Endothelial cell of umbilical vein (primary cell): ENCODE data around the gene VPS41. TPM values are rescaled to one million over a fixed set of nuclear protein-coding genes. Genes with fewer than 3 reads are reported as not detected.
A peak's percentile ranks its signal among the peaks of the same experiment; 100 is the strongest.

Experiments
- BruUV-seq: library from RNA; stranded (reverse); fragments of 400-500 nt; replicated peaks from 2 replicates; lab custom pipeline; 2021; lab: Mats Ljungman, UMichigan
- CTCF ChIA-PET: fragments of 300-600, 350-600 bp; sonication (Branson Sonifier 250); formaldehyde crosslinking; loops from one replicate; lab custom pipeline; 2021; ENCODE audit warnings: antibody characterized with exemption, inconsistent platforms; lab: Charles Lee
- POLR2A ChIA-PET: fragments of 300-600, 350-600 bp; sonication (Branson Sonifier 250); formaldehyde crosslinking; loops from one replicate; lab custom pipeline; 2021; ENCODE audit warnings: antibody characterized with exemption, inconsistent platforms; lab: Charles Lee
- DNase-seq: peaks from one replicate; pipeline ENCODE4 v3.0.0-alpha.2; 2011; ENCODE audit warnings: low read depth, low spot score
- FAIRE-seq: peaks from 2 replicates; lab custom pipeline; 2011; peaks lifted over from hg19 to GRCh38; lab: Jason Lieb, UNC
- H2AFZ ChIP-seq: 2 replicates; pipeline ENCODE4 v1.6.0; 2012; ENCODE audit warnings: low read depth, low read length, control low read depth, inconsistent platforms
- H3K27ac ChIP-seq: 2 replicates; pipeline ENCODE4 v1.5.1; 2011; ENCODE audit warnings: low read depth, mild to moderate bottlenecking, control low read depth, low read length, moderate library complexity; ENCODE audit not compliant: insufficient read depth
- H3K27me3 ChIP-seq, 2 experiments: 2 replicates each; pipeline versions ENCODE4 v1.6.0 to v1.6.1; 2011; ENCODE audit warnings: low read length in 2 of 2, mixed read lengths in 1 of 2; ENCODE audit not compliant: control insufficient read depth in 2 of 2, insufficient read depth in 2 of 2
- H3K36me3 ChIP-seq, 2 experiments: 2 replicates in 1 of 2; 3 replicates in 1 of 2; pipeline ENCODE4 v1.5.1; 2011; ENCODE audit warnings: low read length in 2 of 2, mild to moderate bottlenecking in 1 of 2, moderate library complexity in 1 of 2; ENCODE audit not compliant: control insufficient read depth in 2 of 2, insufficient read depth in 2 of 2; ENCODE audit errors: extremely low read depth in 1 of 2
- H3K4me1 ChIP-seq: 3 replicates; pipeline ENCODE4 v1.5.1; 2011; ENCODE audit warnings: mild to moderate bottlenecking, low read length; ENCODE audit not compliant: control insufficient read depth, insufficient read depth; ENCODE audit errors: extremely low read depth
- H3K4me2 ChIP-seq: 2 replicates; pipeline ENCODE4 v1.6.1; 2011; ENCODE audit warnings: low read length, control low read depth, mixed read lengths; ENCODE audit not compliant: insufficient read depth
- H3K4me3 ChIP-seq, 3 experiments: fragments of 200-600 bp in 1 of 3; sonication (generic), shearing (Covaris generic) in 1 of 3; replicated peaks in 1 of 3; 2 replicates each; pipeline ENCODE4 v1.5.1; 2011 to 2016; ENCODE audit warnings: control low read depth in 3 of 3, low read length in 3 of 3, mild to moderate bottlenecking in 2 of 3, inconsistent platforms in 1 of 3, low read depth in 1 of 3, moderate library complexity in 1 of 3; ENCODE audit not compliant: insufficient read depth in 1 of 3
- H3K79me2 ChIP-seq: 2 replicates; pipeline ENCODE4 v1.6.0; 2012; ENCODE audit warnings: low read length, inconsistent platforms; ENCODE audit not compliant: control insufficient read depth, insufficient read depth
- H3K9ac ChIP-seq: replicated peaks from 2 replicates; pipeline ENCODE3; 2011; ENCODE audit warnings: low read length, control low read depth; ENCODE audit not compliant: insufficient read depth; ENCODE audit errors: extremely low read depth
- H3K9me1 ChIP-seq: replicated peaks from 3 replicates; pipeline ENCODE4 v1.6.0; 2011; ENCODE audit warnings: mild to moderate bottlenecking, low read length; ENCODE audit not compliant: control insufficient read depth, insufficient read depth; ENCODE audit errors: extremely low read depth
- H3K9me3 ChIP-seq: replicated peaks from 2 replicates; pipeline ENCODE4 v1.5.1; 2012; ENCODE audit warnings: low read length, inconsistent platforms; ENCODE audit not compliant: control insufficient read depth, insufficient read depth
- H4K20me1 ChIP-seq: replicated peaks from 2 replicates; pipeline ENCODE3; 2011; ENCODE audit warnings: mild to moderate bottlenecking, low read length; ENCODE audit not compliant: control insufficient read depth, insufficient read depth; ENCODE audit errors: extremely low read depth
- CTCF ChIP-seq, 2 donors: IDR thresholded peaks; 1 replicate in 1 of 2; 2 replicates in 1 of 2; pipeline ENCODE4 v1.5.1; 2011; ENCODE audit warnings: low read length in 2 of 2, mild to moderate bottlenecking in 2 of 2, moderate library complexity in 2 of 2, control low read depth in 1 of 2, inconsistent platforms in 1 of 2, low read depth in 1 of 2; ENCODE audit not compliant: insufficient read depth in 1 of 2; ENCODE audit errors: extremely low read depth in 1 of 2
- EZH2 ChIP-seq: IDR thresholded peaks from 2 replicates; pipeline ENCODE4 v1.6.1; 2012; ENCODE audit warnings: borderline replicate concordance, low read depth, mild to moderate bottlenecking, moderate library complexity, low read length, inconsistent platforms; ENCODE audit not compliant: severe bottlenecking
- FOS ChIP-seq: IDR thresholded peaks from 2 replicates; pipeline ENCODE4 v1.6.1; 2011; ENCODE audit warnings: mild to moderate bottlenecking, low read length, moderate library complexity, borderline replicate concordance; ENCODE audit not compliant: insufficient read depth
- GATA2 ChIP-seq: IDR thresholded peaks from 2 replicates; pipeline ENCODE4 v1.7.0; 2011; ENCODE audit warnings: low read depth, mild to moderate bottlenecking, moderate library complexity, mixed read lengths, low read length; ENCODE audit not compliant: insufficient read length, insufficient read depth
- JUN ChIP-seq: IDR thresholded peaks from 2 replicates; pipeline ENCODE4 v1.6.1; 2011; ENCODE audit warnings: borderline replicate concordance, low read depth; ENCODE audit not compliant: insufficient read length, insufficient read depth
- MAX ChIP-seq: IDR thresholded peaks from 2 replicates; pipeline ENCODE4 v1.6.1; 2011; ENCODE audit not compliant: insufficient read depth, insufficient read length
- MYC ChIP-seq: IDR thresholded peaks from one replicate; pipeline ENCODE4 v1.6.1; 2011; ENCODE audit warnings: mild to moderate bottlenecking, low read depth, low read length
- POLR2A ChIP-seq: IDR thresholded peaks from 2 replicates; pipeline ENCODE4 v1.6.1; 2012; ENCODE audit warnings: low read depth, mild to moderate bottlenecking, control low read depth, low read length
- POLR2AphosphoS5 ChIP-seq: IDR thresholded peaks from 2 replicates; pipeline ENCODE4 v1.6.1; 2012; ENCODE audit warnings: low read depth, mild to moderate bottlenecking, control low read depth, low read length, moderate library complexity; ENCODE audit not compliant: insufficient read depth
- dilution Hi-C: fragments of 300-500 bp; cut with MboI; formaldehyde crosslinking; loops from one replicate; pipeline ENCODE4 v1.15.0; 2019; ENCODE audit warnings: low sequenced_read_pairs; ENCODE audit not compliant: extremely low pct_ligation_motif_present
- intact Hi-C: fragments of 100-400 bp; cut with micrococcal nuclease; formaldehyde crosslinking; loops from one replicate; pipeline ENCODE4 v1.10.0; 2022
- polyA plus RNA-seq, 4 experiments: library from polyadenylated mRNA; depleted of rRNA in 3 of 4; stranded (reverse) in 3 of 4; unstranded in 1 of 4; fragments of >200 nt; gene quantifications; 2 replicates each; pipeline versions ENCODE4 v1.2.1 to v1.2.3, GENCODE V29; 2011 to 2012; ENCODE audit warnings: missing spikeins in 1 of 4
- total RNA-seq: library from RNA; stranded (reverse); gene quantifications from 2 replicates; pipeline ENCODE4 v1.2.3, GENCODE V29; 2021

Gene VPS41
- total and polyA plus RNA-seq, 2 donors (not counting 3 experiments of a cell fraction or from before 2014, with no cell fraction given), result 14.3 to 79.8 TPM

- Histone ChIP-seq H3K9me3 (no peaks in the 10 kb centered on the region), H2AFZ (no peak overlapping the region), H3K27me3 (no peaks in the 10 kb centered on the region), H3K9ac (no peak overlapping the region), H3K79me2 (no peaks in the 10 kb centered on the region), H3K4me3 (no peak overlapping the region), H3K27ac (no peak overlapping the region), H4K20me1 (no peaks in the 10 kb centered on the region), H3K4me1 (peaks cover 3% of the 10 kb centered on the region), H3K4me2 (no peak overlapping the region), H3K36me3 (no peaks in the 10 kb centered on the region), H3K9me1 (no peaks in the 10 kb centered on the region)
- BruUV-seq, result no TSS peak
- dilution Hi-C loops (no loop called here), intact Hi-C loops (no loop called here)
- CTCF ChIA-PET, result no interaction called here
- no peak for DNase-seq
- FAIRE-seq, result no peak
- TF ChIP-seq POLR2A (no peak), GATA2 (no peak)
- POLR2A ChIA-PET, result no interaction called here
Measured at GRCh38 chr7:38862666-38863065, 46.3 kb downstream of the VPS41 start.

GRCh38 chr7:38858259-38858884 lies 50.6 kb downstream of the VPS41 start:
- dilution Hi-C loops, result no loop called here
- intact Hi-C loops, result no loop called here
- Histone ChIP-seq H3K4me3 (no peak overlapping the region), H3K79me2 (no peaks in the 10 kb centered on the region), H3K27ac (no peak overlapping the region), H3K36me3 (no peaks in the 10 kb centered on the region), H2AFZ (no peak overlapping the region), H3K27me3 (no peaks in the 10 kb centered on the region), H3K9me1 (no peaks in the 10 kb centered on the region), H3K9me3 (no peaks in the 10 kb centered on the region), H3K9ac (no peak overlapping the region), H4K20me1 (no peaks in the 10 kb centered on the region), H3K4me1 (no peaks in the 10 kb centered on the region), H3K4me2 (no peak overlapping the region)
- no peak for TF ChIP-seq CTCF (IDR thresholded peaks at IDR 0.05; ENCODE audit: extremely low read depth in 1 of 2, insufficient read depth in 1 of 2, low read depth in 1 of 2, low read length in 2 of 2)
- no peak for TF ChIP-seq JUN
- TF ChIP-seq EZH2, result no peak
- peak; percentile 16 for TF ChIP-seq FOS
- TF ChIP-seq POLR2A, result no peak
- TF ChIP-seq MYC, result no peak
- TF ChIP-seq POLR2AphosphoS5, result no peak
- no peak for TF ChIP-seq GATA2
- TF ChIP-seq MAX, result no peak
- DNase-seq (peak; percentile 63), FAIRE-seq (peak; percentile 50)
- BruUV-seq, result no TSS peak
- POLR2A ChIA-PET, result interaction anchor here (0.6 to 1.4 kb wide), 2 partner anchors 12 to 49 kb away, joined by 3 to 10 read pairs; no protein-coding TSS in a partner anchor
- CTCF ChIA-PET, result interaction anchor here (0.6 to 1.5 kb wide), 4 partner anchors 11 to 75 kb away, joined by 3 read pairs; no protein-coding TSS in a partner anchor
